Activated CD8-positive, alpha-beta memory T cell treated with anti-CD3 and anti-CD28 coated beads for 48 hours (primary cell): ENCODE data around the gene ERBB4.
"Not testable (repeated sequence)": the region's sequence is repeated elsewhere in the genome, so short reads cannot be mapped to it uniquely, and the experiment has no call there.

Experiments
- DNase-seq, 3 experiments: peaks; one replicate each; pipeline ENCODE4 v3.0.0-alpha.2; 2020; ENCODE audit warnings: low read depth in 2 of 3, low spot score in 2 of 3

Gene ERBB4

GRCh38 chr2:212530373-212530772 lies 8.2 kb downstream of the ERBB4 start:
- DNase-seq = no peak

- no peak for DNase-seq
Observed at GRCh38 chr2:212528106-212528856, 10.3 kb downstream of the ERBB4 start.

- no peak for DNase-seq
Observed at GRCh38 chr2:212526059-212526458, 12.5 kb downstream of the ERBB4 start.

GRCh38 chr2:212523756-212524155 lies 14.8 kb downstream of the ERBB4 start:
- DNase-seq = no peak

- DNase-seq = no peak
Observed at GRCh38 chr2:212520340-212520739, 18.3 kb downstream of the ERBB4 start.

GRCh38 chr2:212517693-212518092 lies 20.9 kb downstream of the ERBB4 start:
- DNase-seq = no peak

GRCh38 chr2:212505586-212505985 lies 33.0 kb downstream of the ERBB4 start:
- no peak for DNase-seq

- DNase-seq = no peak
Observed at GRCh38 chr2:212495046-212495445, 43.6 kb downstream of the ERBB4 start.

GRCh38 chr2:212494418-212495020 lies 44.1 kb downstream of the ERBB4 start:
- DNase-seq = no peak

- no peak for DNase-seq
Observed at GRCh38 chr2:212489719-212490346, 48.8 kb downstream of the ERBB4 start.

GRCh38 chr2:212488611-212489010 lies 50.0 kb downstream of the ERBB4 start:
- DNase-seq = no peak

- no peak for DNase-seq
Observed at GRCh38 chr2:212484563-212485080, 54.0 kb downstream of the ERBB4 start.

- no peak for DNase-seq
Observed at GRCh38 chr2:212480447-212480846, 58.2 kb downstream of the ERBB4 start.

- DNase-seq = no peak
Observed at GRCh38 chr2:212477571-212477970, 61.0 kb downstream of the ERBB4 start.

- no peak for DNase-seq
Observed at GRCh38 chr2:212473211-212473610, 65.4 kb downstream of the ERBB4 start.

GRCh38 chr2:212467551-212467950 lies 71.1 kb downstream of the ERBB4 start:
- DNase-seq = not testable (repeated sequence)

- no peak for DNase-seq
Observed at GRCh38 chr2:212465456-212465855, 73.1 kb downstream of the ERBB4 start.

GRCh38 chr2:212461708-212462107 lies 76.9 kb downstream of the ERBB4 start:
- DNase-seq = not testable (repeated sequence)

GRCh38 chr2:212454149-212454548 lies 84.5 kb downstream of the ERBB4 start:
- no peak for DNase-seq

GRCh38 chr2:212451786-212452231 lies 86.8 kb downstream of the ERBB4 start:
- DNase-seq = no peak

GRCh38 chr2:212448698-212449097 lies 89.9 kb downstream of the ERBB4 start:
- no peak for DNase-seq

- no peak for DNase-seq
Observed at GRCh38 chr2:212441821-212442220, 96.8 kb downstream of the ERBB4 start.
